K562 (cell line): ENCODE results near the gene SLC15A3. TPM values are rescaled to one million over a fixed set of nuclear protein-coding genes. Genes with fewer than 3 reads are reported as not detected.

Experiments
- ATAC-seq: fragments of 200-7000 bp; cut with Tn5 transposase; 3 replicates; pipeline ENCODE4 v1.9.1; 2020; ENCODE audit warnings: moderate library complexity
- BruUV-seq: library from RNA; stranded (reverse); fragments of 400-500 nt; replicated peaks from 2 replicates; lab custom pipeline; 2021; lab: Mats Ljungman, UMichigan
- CTCF ChIA-PET: fragments of 300-600 bp; formaldehyde crosslinking; extraction: SDS; loops from one replicate; lab custom pipeline; 2021; ENCODE audit warnings: low intra/inter-chr PET ratio; lab: Yijun Ruan, JAX
- POLR2A ChIA-PET: fragments of 300-600, 350-650 bp; sonication (Branson Sonifier 250); formaldehyde crosslinking; extraction: SDS; loops from one replicate; lab custom pipeline; 2021; ENCODE audit warnings: antibody characterized with exemption, inconsistent platforms; lab: Yijun Ruan, JAX
- DNase-seq, 4 experiments: peaks; one replicate each; pipeline versions ENCODE4 v3.0.0 to v3.0.0-alpha.2; 2011 to 2018; ENCODE audit warnings: low spot score in 3 of 4, mixed read lengths in 3 of 4; ENCODE audit errors: extremely low read depth in 1 of 4
- FAIRE-seq: peaks from 2 replicates; lab custom pipeline; 2011; peaks lifted over from hg19 to GRCh38; lab: Jason Lieb, UNC
- H2AFZ ChIP-seq: 2 replicates; pipeline ENCODE4 v1.6.0; 2011; ENCODE audit warnings: low read depth, low read length, control low read depth, inconsistent platforms
- H3K27ac ChIP-seq: fragments of 200-600 bp; 3 replicates; pipeline ENCODE4 v1.8.0; 2011; ENCODE audit warnings: low read depth, mild to moderate bottlenecking, control low read depth, inconsistent platforms, low read length, moderate library complexity, mixed read lengths; ENCODE audit errors: extremely low read depth
- H3K27me3 ChIP-seq, 2 experiments: fragments of 300-600 bp in 1 of 2; 2 replicates in 1 of 2; 3 replicates in 1 of 2; pipeline versions ENCODE4 v1.6.0 to v1.8.0; 2011; ENCODE audit warnings: inconsistent platforms in 2 of 2, low read length in 2 of 2, mild to moderate bottlenecking in 1 of 2, mixed read lengths in 1 of 2, moderate library complexity in 1 of 2; ENCODE audit not compliant: control insufficient read depth in 2 of 2, insufficient read depth in 2 of 2
- H3K36me3 ChIP-seq: fragments of 300-600 bp; 3 replicates; pipeline ENCODE4 v1.8.0; 2011; ENCODE audit warnings: mild to moderate bottlenecking, low read length, inconsistent platforms; ENCODE audit not compliant: control insufficient read depth, insufficient read depth
- H3K4me1 ChIP-seq, 2 experiments: fragments of 200-600 bp in 1 of 2; replicated peaks in 1 of 2; 2 replicates in 1 of 2; 3 replicates in 1 of 2; pipeline versions ENCODE4 v1.5.1 to v1.8.0; 2011; ENCODE audit warnings: inconsistent platforms in 2 of 2, low read length in 2 of 2, mild to moderate bottlenecking in 1 of 2, mixed read lengths in 1 of 2, moderate library complexity in 1 of 2; ENCODE audit not compliant: control insufficient read depth in 2 of 2, insufficient read depth in 2 of 2
- H3K4me2 ChIP-seq: 2 replicates; pipeline ENCODE4 v1.6.1; 2011; ENCODE audit warnings: low read length, control low read depth, inconsistent platforms, mixed read lengths; ENCODE audit not compliant: insufficient read depth
- H3K4me3 ChIP-seq: fragments of 200-600 bp; sonication (generic), shearing (Covaris generic); 2 replicates; pipeline ENCODE4 v1.5.1; 2016; ENCODE audit warnings: control low read depth, inconsistent platforms
- H3K79me2 ChIP-seq: fragments of 200-600 bp; 3 replicates; pipeline ENCODE4 v1.8.0; 2011; ENCODE audit warnings: low read length, inconsistent platforms; ENCODE audit not compliant: control insufficient read depth, insufficient read depth
- H3K9ac ChIP-seq, 2 experiments: 2 replicates each; pipeline versions ENCODE4 v1.6.0 to v1.6.1; 2011; ENCODE audit warnings: low read depth in 2 of 2, low read length in 2 of 2, control low read depth in 1 of 2, inconsistent platforms in 1 of 2, mild to moderate bottlenecking in 1 of 2, mixed read lengths in 1 of 2; ENCODE audit not compliant: insufficient read depth in 1 of 2
- H3K9me1 ChIP-seq: one replicate; pipeline ENCODE4 v1.6.0; 2011; ENCODE audit warnings: inconsistent platforms, mild to moderate bottlenecking, low read length, moderate library complexity; ENCODE audit not compliant: control insufficient read depth, insufficient read depth
- H3K9me3 ChIP-seq: replicated peaks from 2 replicates; pipeline ENCODE4 v1.5.1; 2011; ENCODE audit warnings: low read depth, low read length, inconsistent platforms; ENCODE audit not compliant: control insufficient read depth, insufficient read depth
- H4K20me1 ChIP-seq: replicated peaks from 2 replicates; pipeline ENCODE4 v1.6.1; 2011; ENCODE audit warnings: low read length, inconsistent platforms, mixed read lengths; ENCODE audit not compliant: control insufficient read depth, insufficient read depth
- C11orf30 ChIP-seq: fragments of 450-650 bp; IDR thresholded peaks from 2 replicates; pipeline ENCODE4 v1.6.1; 2016; ENCODE audit warnings: low read depth, mild to moderate bottlenecking
- CREB3L1 ChIP-seq: fragments of 450-650 bp; IDR thresholded peaks from 2 replicates; pipeline ENCODE4 v1.6.1; 2014; ENCODE audit warnings: low read depth, mild to moderate bottlenecking, moderate library complexity, borderline replicate concordance
- ELF2 ChIP-seq: fragments of 250-450 bp; sonication (Bioruptor Pico); IDR thresholded peaks from 2 replicates; pipeline ENCODE4 v1.5.0; 2021; ENCODE audit warnings: mild to moderate bottlenecking
- HMGXB4 ChIP-seq: sonication (generic); formaldehyde crosslinking; IDR thresholded peaks from 2 replicates; pipeline ENCODE4 v1.8.1; 2023; ENCODE audit warnings: mild to moderate bottlenecking, missing genetic modification reagents
- KDM2B ChIP-seq: fragments of 250-450 bp; sonication (Bioruptor Pico); IDR thresholded peaks from 2 replicates; pipeline ENCODE4 v1.8.0; 2021; ENCODE audit warnings: mild to moderate bottlenecking, moderate library complexity
- MTF1 ChIP-seq: fragments of 250-450 bp; sonication (Bioruptor Pico); IDR thresholded peaks from 2 replicates; pipeline ENCODE4 v1.9.0; 2021; ENCODE audit warnings: moderate library complexity, mild to moderate bottlenecking, inconsistent platforms, borderline replicate concordance
- NCOA2 ChIP-seq, 2 experiments: fragments of 450-650 bp; IDR thresholded peaks; 2 replicates each; pipeline ENCODE4 v1.6.1; 2018; ENCODE audit warnings: mild to moderate bottlenecking in 2 of 2, moderate library complexity in 1 of 2; ENCODE audit not compliant: partially characterized antibody in 2 of 2
- NCOA6 ChIP-seq: fragments of 450-650 bp; IDR thresholded peaks from 2 replicates; pipeline ENCODE4 v1.6.1; 2017; ENCODE audit warnings: mild to moderate bottlenecking
- NEUROD1 ChIP-seq: fragments of 150-350 bp; IDR thresholded peaks from 2 replicates; pipeline ENCODE4 v1.6.1; 2014; ENCODE audit warnings: borderline replicate concordance, low read length, low read depth; ENCODE audit not compliant: partially characterized antibody
- NFE2 ChIP-seq: IDR thresholded peaks from 2 replicates; pipeline ENCODE4 v1.6.1; 2014; ENCODE audit warnings: antibody characterized with exemption, low read depth
- OTX1 ChIP-seq: fragments of 450-650 bp; formaldehyde crosslinking; IDR thresholded peaks from 2 replicates; pipeline ENCODE4 v1.4.0; 2022; ENCODE audit warnings: mild to moderate bottlenecking
- PRMT5 ChIP-seq: sonication (generic); formaldehyde crosslinking; IDR thresholded peaks from 2 replicates; pipeline ENCODE4 v1.5.0; 2020; ENCODE audit warnings: missing genetic modification reagents
- ZBTB12 ChIP-seq: fragments of 250-450 bp; sonication (Bioruptor Pico); IDR thresholded peaks from 2 replicates; pipeline ENCODE4 v1.4.0; 2020
- ZNF282 ChIP-seq: sonication (generic); formaldehyde crosslinking; IDR thresholded peaks from 2 replicates; pipeline ENCODE4 v1.8.1; 2023; ENCODE audit warnings: missing genetic modification reagents
- WGBS: fragments of 100-300 bp; shearing (Covaris generic); methylation state at CpG from one replicate; pipeline ENCODE4 v1.1.6; 2016; ENCODE audit warnings: low coverage, mixed read lengths; ENCODE audit not compliant: insufficient coverage; ENCODE audit errors: missing lambda C conversion rate; 5-methylcytosine and 5-hydroxymethylcytosine counted together
- in situ Hi-C: fragments of 300-500 bp; cut with MboI; formaldehyde crosslinking; loops from 4 replicates; pipeline ENCODE4 v1.15.0; 2018; ENCODE audit warnings: inconsistent platforms, mixed read lengths
- intact Hi-C: fragments of 100-400 bp; cut with micrococcal nuclease; formaldehyde crosslinking; loops from 2 replicates; pipeline ENCODE4 v1.14.2; 2022
- polyA plus RNA-seq, 8 experiments: library from polyadenylated mRNA; depleted of rRNA in 4 of 8; stranded (reverse) in 5 of 8; unstranded in 3 of 8; fragments of >200 nt; fragmentation: Nextera tagmentation in 2 of 8; fragmentation: Illumina TruSeq in 1 of 8; extraction: Ambion mirVana in 2 of 8; extraction: Trizol in 1 of 8; gene quantifications; 2 replicates each; pipeline versions ENCODE4 v1.2.1 to v1.2.3, GENCODE V29; 2011 to 2014; ENCODE audit warnings: inconsistent platforms in 1 of 8, missing spikeins in 1 of 8
- total RNA-seq, 7 experiments: library from RNA; depleted of rRNA in 6 of 7; stranded (reverse); fragments of >200 nt in 6 of 7; fragmentation: Illumina TruSeq in 2 of 7; extraction: Trizol in 2 of 7; gene quantifications; 2 replicates each; pipeline versions ENCODE4 v1.2.1 to v1.2.3, GENCODE V29; 2011 to 2021; ENCODE audit warnings: low replicate concordance in 1 of 7

Gene SLC15A3
- total and polyA plus RNA-seq, 9 of the 15 experiments (the other 6 are each of a cell fraction or from before 2014, with no cell fraction given), result 0.07 to 0.27 TPM; not detected in 7

- TF ChIP-seq NEUROD1, result no peak
Observed at GRCh38 chr11:60915248-60915914, 36.6 kb downstream of the SLC15A3 start (continued).

- Histone ChIP-seq H3K4me1 (peaks cover 17 to 29% of the 10 kb centered on the region in 2 experiments; a peak in 4 of 5 replicates), H3K36me3 (peaks cover 25% of the 10 kb centered on the region), H3K27ac (peak overlapping the region; percentile 93), H3K9me1 (no peaks in the 10 kb centered on the region), H3K4me3 (peak overlapping the region; percentile 50), H3K79me2 (peaks cover 54% of the 10 kb centered on the region), H2AFZ (peak overlapping the region; percentile 100), H3K27me3 (no peaks in the 10 kb centered on the region), H4K20me1 (peaks cover 5% of the 10 kb centered on the region; the same call in 1 of the 2 replicates), H3K9ac (peak overlapping the region; percentile 91 to 96), H3K4me2 (peak overlapping the region; percentile 94), H3K9me3 (peaks cover 8% of the 10 kb centered on the region)
- ChIA-PET POLR2A (interaction anchor here (0.5 to 2.3 kb wide), 10 partner anchors 9 to 470 kb away, joined by 3 to 14 read pairs (median 4); partner anchors contain the start of genes PRPF19, TMEM132A and VPS37C), CTCF (interaction anchor here (0.7 kb wide), 1 partner anchor 258 kb away, joined by 3 read pairs; no protein-coding TSS in a partner anchor)
- no TSS peak for BruUV-seq
- 6% methylated on average over 26 of the region's 31 CpGs for WGBS
- intact Hi-C loops (loop anchor here (2.0 kb wide), 1 partner anchor 50 kb away; no protein-coding TSS in a partner anchor), in situ Hi-C loops (no loop called here)
- peak; percentile 55 for ATAC-seq
- FAIRE-seq, result no peak
- peak; percentile 35 to 64 (median 58) for DNase-seq
- no peak for TF ChIP-seq OTX1 (CRISPR knock-in tag)
- TF ChIP-seq C11orf30, result no peak
- no peak for TF ChIP-seq KDM2B (CRISPR knock-in tag)
- TF ChIP-seq ELF2 (CRISPR knock-in tag), result no peak
- no peak for TF ChIP-seq NFE2
- no peak for TF ChIP-seq NCOA2 (IDR thresholded peaks at IDR 0.05; ENCODE audit: partially characterized antibody in 2 of 2)
- no peak for TF ChIP-seq NCOA6
- peak; percentile 11; the same call in 1 of the 2 replicates for TF ChIP-seq HMGXB4 (CRISPR knock-in tag)
- no peak for TF ChIP-seq ZBTB12 (CRISPR knock-in tag)
- no peak for TF ChIP-seq MTF1 (CRISPR knock-in tag)
- no peak for TF ChIP-seq PRMT5 (CRISPR knock-in tag)
- TF ChIP-seq CREB3L1, result no peak
- TF ChIP-seq ZNF282 (CRISPR knock-in tag), result no peak
Observed at GRCh38 chr11:60914633-60915247, 37.2 kb downstream of the SLC15A3 start.
